Vagina (tissue), 2 donors: ENCODE measurements around the gene AXIN1.

Experiments
- CTCF ChIP-seq, 3 experiments: fragments of 450-650 bp in 2 of 3; fragments of 200-600 bp in 1 of 3; sonication (generic) in 1 of 3; IDR thresholded peaks; one replicate each; pipeline ENCODE4 v1.5.1; 2017 to 2019; ENCODE audit warnings: antibody characterized with exemption in 3 of 3, mild to moderate bottlenecking in 2 of 3, moderate library complexity in 2 of 3
- POLR2A ChIP-seq, 2 donors: fragments of 450-650 bp; IDR thresholded peaks; one replicate each; pipeline ENCODE4 v1.6.1; 2017; ENCODE audit warnings: antibody characterized with exemption in 2 of 2, mild to moderate bottlenecking in 2 of 2, moderate library complexity in 2 of 2

GRCh38 chr16:364595-365491, 12.3 kb upstream of the AXIN1 start:
- TF ChIP-seq CTCF (IDR thresholded peaks at IDR 0.05) (peak in 1 of 3 experiments; percentile 5), POLR2A (IDR thresholded peaks at IDR 0.05) (no peak)
